Stimulated activated CD4-positive, alpha-beta T cell treated with anti-CD3 and anti-CD28 coated beads, Interleukin-1b, Interleukin-23, amount 100 ng/mL, for 4 hours (primary cell): ENCODE measurements around the gene CUX1.
"Not testable (repeated sequence)": the region's sequence is repeated elsewhere in the genome, so short reads cannot be mapped to it uniquely, and the experiment has no call there.

ENCODE experiments used
- DNase-seq, 2 donors: peaks; one replicate each; pipeline ENCODE4 v3.0.0-alpha.2; 2020; ENCODE audit warnings: low read depth in 2 of 2

Gene CUX1

GRCh38 chr7:102045681-102046372 is 228.4 kb downstream of the CUX1 start:
- no peak for DNase-seq

DNA sequence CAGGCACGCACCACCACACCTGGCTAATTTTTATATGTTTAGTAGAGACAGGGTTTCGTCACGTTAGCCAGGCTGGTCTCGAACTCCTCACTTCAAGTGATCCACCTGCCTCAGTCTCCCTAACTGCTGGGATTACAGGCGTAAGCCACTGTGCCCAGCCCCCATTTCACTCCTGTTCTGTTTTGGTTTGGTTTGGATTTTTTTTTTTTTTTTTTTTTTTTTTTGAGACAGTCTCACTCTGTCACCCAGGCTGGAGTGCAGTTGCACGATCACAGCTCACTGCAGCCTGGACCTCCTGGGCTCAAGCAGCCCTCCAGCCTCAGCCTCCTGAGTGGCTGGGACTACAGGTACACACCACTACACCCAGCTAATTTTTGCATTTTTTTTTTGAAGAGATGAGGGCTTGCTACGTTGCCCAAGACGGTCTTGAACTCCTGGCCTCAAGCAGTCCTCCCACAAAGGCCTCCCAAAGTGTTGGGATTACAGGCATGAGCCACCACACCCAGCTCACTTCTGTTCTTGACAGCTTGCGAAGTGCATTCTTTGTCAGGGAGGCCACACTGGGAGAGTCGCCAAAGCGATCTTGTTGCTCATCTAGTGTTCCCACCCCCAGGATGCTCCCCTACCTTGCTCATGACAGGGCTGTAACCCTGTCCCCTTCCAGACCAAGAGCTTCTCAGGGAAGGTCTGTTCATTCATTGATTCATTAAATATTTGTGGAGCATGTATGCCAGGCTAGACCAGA is 229.1 kb downstream of the CUX1 start:
- DNase-seq: no peak

GRCh38 chr7:102047167-102047566 is 229.7 kb downstream of the CUX1 start:
- no peak for DNase-seq

DNA sequence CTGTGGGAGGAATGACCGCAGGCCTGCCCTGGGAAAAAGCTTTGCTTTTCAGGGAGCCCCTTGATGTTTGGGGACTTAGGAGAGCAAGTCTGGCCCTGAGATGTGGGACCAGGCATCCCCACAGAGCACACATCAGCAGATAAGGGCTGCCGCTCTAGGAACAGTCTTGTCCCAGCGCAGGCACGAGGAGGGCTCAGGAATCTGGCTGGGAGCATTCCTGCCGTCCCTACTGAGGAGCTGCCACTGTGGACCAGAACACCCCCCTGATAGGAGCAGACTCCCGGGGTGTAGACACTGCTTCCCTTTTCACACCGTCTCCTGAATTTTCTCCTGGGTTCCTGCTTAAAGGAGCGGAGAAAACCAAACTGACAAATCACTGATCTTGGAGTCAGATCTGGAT is 232.3 kb downstream of the CUX1 start:
- DNase-seq: no peak

DNA sequence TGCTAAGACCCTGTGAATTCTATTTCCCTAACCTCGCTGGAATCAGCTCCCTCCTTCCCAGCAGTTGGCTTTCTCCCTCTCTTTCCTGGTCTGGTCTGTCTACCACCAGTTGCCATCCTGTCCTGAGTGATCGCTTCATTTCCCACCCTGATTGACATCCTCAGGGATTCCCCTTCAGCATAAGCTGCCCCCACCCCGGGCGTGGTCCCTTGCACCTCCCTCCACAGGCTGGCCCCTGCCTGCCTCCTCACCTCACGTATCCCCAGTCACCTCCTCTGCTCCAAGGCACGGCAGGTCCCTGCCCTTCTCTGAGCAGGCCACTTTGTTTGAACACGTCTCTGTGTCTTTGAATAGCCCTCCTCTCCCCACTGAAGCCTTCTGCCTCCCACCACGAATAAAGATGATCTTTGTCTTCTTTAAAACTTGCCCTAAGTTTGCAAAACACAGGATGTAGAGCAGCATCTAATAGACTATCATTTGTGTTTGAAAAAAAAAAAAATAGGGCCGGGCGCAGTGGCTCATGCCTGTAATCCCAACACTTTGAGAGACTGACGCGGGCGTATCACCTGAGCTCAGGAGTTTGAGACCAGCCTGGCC is 233.5 kb downstream of the CUX1 start:
- DNase-seq: no peak

DNA sequence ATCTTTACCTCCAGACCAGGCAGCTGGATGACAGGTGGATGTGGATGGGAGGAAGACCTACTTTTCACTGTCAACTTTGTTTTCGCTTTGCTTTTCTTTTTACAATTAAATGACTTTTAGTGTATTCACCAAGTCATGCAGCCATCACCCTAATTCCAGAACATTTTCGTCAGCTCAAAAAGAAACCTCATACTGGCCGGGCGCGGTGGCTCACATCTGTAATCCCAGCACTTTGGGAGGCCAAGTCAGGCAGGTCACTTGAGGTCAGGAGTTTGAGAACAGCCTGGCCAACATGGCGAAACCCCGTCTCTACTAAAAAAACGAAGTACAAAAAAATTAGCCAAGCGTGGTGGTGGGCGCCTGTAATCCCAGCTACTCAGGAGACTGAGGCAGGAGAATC is 234.3 kb downstream of the CUX1 start:
- DNase-seq: not testable (repeated sequence)

GRCh38 chr7:102054158-102054557 is 236.7 kb downstream of the CUX1 start:
- no peak for DNase-seq

DNA sequence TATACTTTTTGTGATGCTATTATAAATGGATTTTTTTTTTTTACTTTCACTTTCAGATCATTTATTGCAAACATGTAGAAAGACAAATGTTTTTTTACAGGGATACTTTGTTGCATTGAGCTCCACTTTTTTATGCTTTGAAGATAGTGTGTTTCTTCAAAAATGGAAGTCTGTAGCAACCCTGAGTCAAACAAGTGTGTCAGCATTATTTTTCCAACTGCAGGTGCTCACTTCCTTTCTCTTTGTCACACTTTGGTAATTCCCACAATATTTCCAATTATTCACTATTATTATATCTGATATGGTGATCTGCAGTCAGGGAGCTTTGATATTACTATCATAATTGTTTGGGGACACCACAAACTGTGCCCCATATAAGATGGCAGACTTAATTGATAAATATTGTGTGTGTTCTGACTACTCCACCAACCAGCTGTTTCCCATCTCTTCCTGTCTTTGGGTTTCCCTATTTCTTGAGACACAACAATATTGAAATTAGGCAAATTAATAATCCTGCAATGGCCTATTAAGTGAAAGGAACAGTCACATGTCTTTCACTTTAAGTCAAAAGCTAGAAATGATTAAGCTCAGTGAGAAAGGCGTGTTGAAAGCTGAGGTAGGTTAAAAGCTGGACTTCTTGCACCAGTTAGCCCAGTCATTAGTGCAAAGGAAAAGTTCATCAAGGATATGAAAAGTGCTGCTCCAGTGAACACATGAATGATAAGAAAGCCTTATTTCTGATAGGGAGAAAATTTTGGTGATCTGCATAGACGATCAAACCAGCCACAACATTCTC is 238.0 kb downstream of the CUX1 start:
- DNase-seq: no peak

DNA sequence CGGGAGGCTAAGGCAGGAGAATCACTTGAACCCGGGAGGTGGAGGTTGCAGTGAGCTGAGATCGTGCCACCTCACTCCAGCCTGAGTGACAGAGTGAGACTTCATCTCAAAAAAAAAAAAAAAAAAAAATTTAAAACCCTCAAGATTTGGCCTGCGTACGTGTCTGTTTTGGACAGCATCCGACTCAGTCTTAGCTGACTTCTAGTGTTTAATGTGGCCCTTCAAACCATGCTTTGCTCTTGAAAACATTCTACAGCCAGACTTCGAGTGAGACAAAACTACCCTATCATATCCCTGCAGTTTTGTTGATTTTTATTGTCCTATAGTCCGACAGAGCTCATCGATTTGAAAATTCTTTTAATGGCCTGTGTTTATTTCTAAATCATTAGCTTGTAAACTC is 242.1 kb downstream of the CUX1 start:
- no peak for DNase-seq

DNA sequence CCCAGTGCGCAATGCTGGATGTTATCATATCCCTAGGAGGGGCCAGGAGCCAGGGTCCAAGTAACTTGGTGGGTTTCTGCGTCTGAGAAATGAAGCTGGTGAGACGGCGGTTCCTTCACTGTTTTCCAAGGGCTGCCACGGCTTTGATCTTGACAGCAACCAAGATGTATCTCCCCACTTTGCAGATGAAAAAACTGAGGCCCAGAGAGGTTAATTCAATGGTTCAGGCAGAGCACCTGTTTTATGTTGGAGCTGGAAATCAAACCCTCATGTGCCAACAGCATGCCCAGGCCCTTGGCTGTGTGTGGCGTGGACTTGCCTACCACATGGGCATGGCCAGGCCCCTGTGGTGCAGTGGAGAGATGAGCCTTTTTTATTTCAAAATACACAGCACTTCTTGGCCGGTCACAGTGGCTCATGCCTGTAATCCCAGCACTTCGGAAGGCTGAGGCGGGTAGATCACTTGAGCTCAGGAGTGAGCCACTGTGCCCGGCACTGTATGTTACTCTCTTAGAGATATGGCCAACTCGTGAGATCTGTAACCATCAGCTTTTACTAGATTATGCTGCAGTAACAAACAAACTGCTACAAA is 244.0 kb downstream of the CUX1 start:
- no peak for DNase-seq

- no peak for DNase-seq
Observed at GRCh38 chr7:102061981-102062390, 244.6 kb downstream of the CUX1 start.

DNA sequence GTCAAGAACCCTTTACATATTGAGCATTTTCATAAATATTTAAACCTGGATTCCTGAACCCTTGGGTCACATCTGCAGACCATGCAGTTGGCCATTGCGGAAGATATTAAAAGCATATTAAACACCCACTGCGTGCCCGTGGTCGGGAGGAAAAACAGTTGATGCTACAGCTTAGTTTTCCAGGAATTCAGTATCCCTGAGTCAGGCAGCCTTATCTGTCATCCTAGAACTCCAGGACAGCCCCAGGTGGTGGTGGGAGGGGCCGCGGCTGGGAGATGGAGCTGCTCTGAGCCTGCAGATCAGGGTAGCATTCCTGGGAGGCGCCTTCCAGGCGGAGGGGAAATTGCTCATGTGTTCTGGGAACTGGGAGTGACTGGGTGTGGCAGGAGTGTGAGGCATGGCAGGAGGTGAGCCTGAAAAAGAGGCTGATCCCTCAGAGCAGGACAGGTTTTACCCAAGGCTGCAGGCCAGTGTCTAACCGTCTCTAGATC is 246.3 kb downstream of the CUX1 start:
- no peak for DNase-seq

- DNase-seq: no peak
Observed at GRCh38 chr7:102064361-102065025, 247.1 kb downstream of the CUX1 start.

DNA sequence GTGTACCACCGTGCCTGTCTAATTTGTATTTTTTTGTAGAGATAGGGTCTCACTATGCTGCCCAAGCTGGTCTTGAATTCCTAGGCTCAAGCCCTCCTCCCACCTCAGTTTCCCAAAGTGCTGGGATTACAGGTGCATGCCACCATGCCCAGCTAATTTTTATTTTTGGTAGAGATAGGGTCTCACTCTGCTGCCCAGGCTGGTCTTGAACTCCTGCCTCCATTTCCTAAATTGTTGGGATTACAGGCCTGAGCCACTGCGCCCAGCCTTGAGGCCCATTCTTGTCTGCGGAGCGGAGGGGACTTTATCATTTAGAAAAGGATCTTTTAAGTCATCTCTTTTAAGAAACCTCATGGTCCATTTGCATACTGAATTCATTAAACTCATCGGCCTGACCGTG is 247.8 kb downstream of the CUX1 start:
- DNase-seq: no peak

GRCh38 chr7:102066476-102066875 is 249.1 kb downstream of the CUX1 start:
- DNase-seq: no peak

DNA sequence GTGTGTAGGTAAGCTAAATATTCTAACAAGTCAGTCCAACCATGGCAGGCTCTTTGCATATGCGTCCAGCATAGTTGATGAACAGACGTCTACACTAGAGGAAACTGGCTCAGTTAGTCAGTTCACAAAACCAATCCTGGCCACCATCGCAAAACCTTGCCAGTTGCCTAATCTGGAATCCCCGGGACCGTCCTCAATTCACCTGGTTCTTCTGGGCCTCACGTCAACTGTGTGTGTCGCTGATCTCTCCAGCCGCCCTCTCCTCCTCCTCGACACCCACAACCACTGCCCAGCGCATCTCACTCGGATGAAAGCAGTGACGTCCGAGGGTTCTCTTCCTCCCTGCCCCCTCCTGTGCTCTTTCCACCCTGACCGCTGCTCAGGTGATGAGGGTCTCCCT is 251.4 kb downstream of the CUX1 start:
- DNase-seq: no peak

- no peak for DNase-seq
Observed at GRCh38 chr7:102069931-102070629, 252.7 kb downstream of the CUX1 start.

DNA sequence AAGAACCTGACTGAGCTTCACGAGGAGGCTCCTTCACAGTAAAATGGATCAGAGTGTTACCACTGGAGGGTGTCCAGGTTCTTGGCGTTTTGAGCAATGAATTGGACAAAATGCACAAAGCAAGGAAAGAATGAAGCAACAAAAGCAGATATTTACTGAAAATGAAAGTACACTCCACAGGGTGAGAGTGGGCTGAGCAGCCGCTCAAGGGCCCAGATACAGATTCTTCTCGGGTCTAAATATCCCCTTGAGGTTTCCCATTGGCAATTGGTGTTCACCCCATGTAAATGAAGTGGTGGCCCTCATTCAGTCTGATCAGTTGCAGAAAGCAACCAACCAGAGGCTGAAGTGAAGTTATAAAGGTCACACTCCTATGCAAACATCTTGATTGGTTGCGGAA is 254.6 kb downstream of the CUX1 start:
- no peak for DNase-seq

DNA sequence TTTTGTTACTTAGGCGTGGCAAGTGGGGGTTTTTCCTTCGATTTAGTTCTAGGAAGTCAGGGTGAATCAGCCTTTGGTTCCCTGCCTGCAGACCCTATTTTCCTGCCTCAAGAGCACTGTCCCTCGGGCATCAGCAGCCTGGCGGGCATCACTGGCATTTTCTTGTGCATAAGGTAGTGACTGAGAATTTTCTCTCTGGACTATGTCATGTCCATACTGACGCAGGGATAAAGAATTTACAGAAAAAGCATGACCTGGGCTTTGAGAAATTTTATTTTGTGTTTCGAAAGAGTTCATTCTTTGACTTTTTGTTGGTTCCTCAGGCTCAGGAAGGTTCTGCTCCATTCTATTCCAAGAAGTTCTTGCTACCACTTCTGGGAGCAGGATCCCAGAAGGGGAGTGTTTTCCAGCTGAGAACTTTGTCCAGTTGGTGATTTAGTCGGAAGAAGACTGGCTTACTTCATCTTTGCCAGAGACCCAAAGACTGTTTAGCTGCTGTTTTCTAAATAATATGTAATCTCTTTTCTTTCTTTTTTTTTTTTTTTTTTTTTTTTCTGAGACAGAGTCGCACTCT is 255.3 kb downstream of the CUX1 start:
- no peak for DNase-seq
